Measurements from ENCODE around the gene PRSS48. TPM values are rescaled to one million over a fixed set of nuclear protein-coding genes. Genes with fewer than 3 reads are reported as not detected.

The PRSS48 gene
- total RNA-seq, 4 donors from 2014 or later = not detected

DNA sequence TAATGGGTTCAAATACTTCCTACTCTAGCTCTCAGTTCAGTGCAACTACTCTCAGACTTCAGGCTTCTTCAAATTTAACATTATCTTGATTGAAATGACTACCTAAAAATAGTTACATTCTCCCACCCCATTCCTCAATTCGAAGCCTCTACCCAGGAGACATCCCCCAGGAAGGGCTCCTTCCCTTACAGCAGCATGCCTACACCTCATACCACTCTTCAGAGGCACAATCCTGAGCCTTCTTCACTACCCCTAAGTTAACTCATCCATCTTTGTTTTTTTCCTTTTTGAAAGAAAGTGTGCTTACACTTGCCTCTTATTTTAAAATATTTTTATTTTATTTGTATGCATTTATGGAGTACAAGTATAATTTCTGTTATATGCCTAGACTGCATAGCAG is 17.2 kb upstream of the PRSS48 start:
- H3K36me3 ChIP-seq = no peaks in the 10 kb centered on the region
- H3K27me3 ChIP-seq = no peaks in the 10 kb centered on the region
- H3K4me1 ChIP-seq = peaks cover 3% of the 10 kb centered on the region in 2 donors
- TF ChIP-seq, protein P1, sequence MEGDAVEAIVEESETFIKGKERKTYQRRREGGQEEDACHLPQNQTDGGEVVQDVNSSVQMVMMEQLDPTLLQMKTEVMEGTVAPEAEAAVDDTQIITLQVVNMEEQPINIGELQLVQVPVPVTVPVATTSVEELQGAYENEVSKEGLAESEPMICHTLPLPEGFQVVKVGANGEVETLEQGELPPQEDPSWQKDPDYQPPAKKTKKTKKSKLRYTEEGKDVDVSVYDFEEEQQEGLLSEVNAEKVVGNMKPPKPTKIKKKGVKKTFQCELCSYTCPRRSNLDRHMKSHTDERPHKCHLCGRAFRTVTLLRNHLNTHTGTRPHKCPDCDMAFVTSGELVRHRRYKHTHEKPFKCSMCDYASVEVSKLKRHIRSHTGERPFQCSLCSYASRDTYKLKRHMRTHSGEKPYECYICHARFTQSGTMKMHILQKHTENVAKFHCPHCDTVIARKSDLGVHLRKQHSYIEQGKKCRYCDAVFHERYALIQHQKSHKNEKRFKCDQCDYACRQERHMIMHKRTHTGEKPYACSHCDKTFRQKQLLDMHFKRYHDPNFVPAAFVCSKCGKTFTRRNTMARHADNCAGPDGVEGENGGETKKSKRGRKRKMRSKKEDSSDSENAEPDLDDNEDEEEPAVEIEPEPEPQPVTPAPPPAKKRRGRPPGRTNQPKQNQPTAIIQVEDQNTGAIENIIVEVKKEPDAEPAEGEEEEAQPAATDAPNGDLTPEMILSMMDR (IDR thresholded peaks at IDR 0.05) = no peak
- no peak overlapping the region for H3K27ac ChIP-seq
- no peaks in the 10 kb centered on the region for H3K9me3 ChIP-seq
- no peak for DNase-seq
- H3K4me3 ChIP-seq = no peak overlapping the region
- intact Hi-C loops (cut with DNase I; ENCODE audit: low total_unique reads) = no loop called here

GRCh38 chr4:151260526-151260925 is 16.4 kb upstream of the PRSS48 start:
- no peak overlapping the region for H3K4me3 ChIP-seq
- DNase-seq = no peak
- H3K36me3 ChIP-seq = no peaks in the 10 kb centered on the region
- H3K9me3 ChIP-seq = no peaks in the 10 kb centered on the region
- intact Hi-C loops (cut with DNase I; ENCODE audit: low total_unique reads) = no loop called here
- H3K27me3 ChIP-seq = no peaks in the 10 kb centered on the region
- no peak for TF ChIP-seq POLR2A (IDR thresholded peaks at IDR 0.05)
- TF ChIP-seq, protein P1 (IDR thresholded peaks at IDR 0.05) = no peak
- no peak overlapping the region for H3K27ac ChIP-seq
- H3K4me1 ChIP-seq = peaks cover 3% of the 10 kb centered on the region in 2 donors

- H3K27ac ChIP-seq = no peak overlapping the region
- intact Hi-C loops (cut with DNase I; ENCODE audit: low total_unique reads) = no loop called here
- TF ChIP-seq, protein P1 (IDR thresholded peaks at IDR 0.05) = no peak
- no peak for TF ChIP-seq POLR2A (IDR thresholded peaks at IDR 0.05)
These were observed 13.5 kb upstream of the PRSS48 start for GRCh38 chr4:151263455-151263854.

GRCh38 chr4:151266497-151266896 is 10.5 kb upstream of the PRSS48 start:
- intact Hi-C loops (cut with DNase I; ENCODE audit: low total_unique reads) = no loop called here
- TF ChIP-seq, protein P1 (IDR thresholded peaks at IDR 0.05) = no peak

More at GRCh38 chr4:151263455-151263854, 13.5 kb upstream of the PRSS48 start:
- Histone ChIP-seq H3K27me3 (no peaks in the 10 kb centered on the region), H3K4me3 (no peak overlapping the region), H3K4me1 (peaks cover under 1 to 3% of the 10 kb centered on the region in 2 donors), H3K36me3 (no peaks in the 10 kb centered on the region), H3K9me3 (no peaks in the 10 kb centered on the region)
- DNase-seq = no peak

DNA sequence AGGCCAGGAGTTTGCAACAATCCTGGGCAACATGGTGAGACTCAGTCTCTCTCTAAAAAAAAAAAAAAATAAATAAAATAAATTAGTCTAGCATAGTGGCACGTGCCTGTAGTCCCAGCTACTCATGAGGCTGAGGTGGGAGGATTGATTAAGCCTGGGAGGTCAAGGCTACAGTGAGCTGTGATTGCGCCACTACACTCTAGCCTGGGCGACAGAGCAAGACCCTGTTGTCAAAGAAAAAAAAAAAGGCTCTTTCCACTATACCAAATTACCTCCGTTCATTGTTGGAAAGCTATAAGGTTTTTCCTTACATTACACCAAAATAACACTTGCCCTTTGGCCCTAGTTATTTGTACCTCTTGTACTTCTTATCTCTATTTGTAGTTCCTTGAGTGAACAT is 9.9 kb upstream of the PRSS48 start:
- no peaks in the 10 kb centered on the region for H3K27me3 ChIP-seq
- no peak for DNase-seq
- intact Hi-C loops (cut with DNase I; ENCODE audit: low total_unique reads) = no loop called here
- H3K27ac ChIP-seq = no peak overlapping the region
- no peaks in the 10 kb centered on the region for H3K9me3 ChIP-seq
- TF ChIP-seq, protein P1 (IDR thresholded peaks at IDR 0.05) = no peak
- no peak for TF ChIP-seq POLR2A (IDR thresholded peaks at IDR 0.05)
- no peak overlapping the region for H3K4me3 ChIP-seq
- H3K36me3 ChIP-seq = no peaks in the 10 kb centered on the region
- no peaks in the 10 kb centered on the region for H3K4me1 ChIP-seq

More at GRCh38 chr4:151266497-151266896, 10.5 kb upstream of the PRSS48 start:
- Histone ChIP-seq H3K4me1 (no peaks in the 10 kb centered on the region), H3K27ac (no peak overlapping the region), H3K4me3 (no peak overlapping the region), H3K27me3 (no peaks in the 10 kb centered on the region), H3K36me3 (no peaks in the 10 kb centered on the region), H3K9me3 (no peaks in the 10 kb centered on the region)
- DNase-seq = no peak

Measured in uterus (tissue), 4 donors.